Erythroblast (primary cell): ENCODE results near the gene PRG3.

Source experiments
- DNase-seq, 2 experiments: peaks; one replicate each; lab custom pipeline; 2025; lab: John Stamatoyannopoulos, UW
- GATA1 ChIP-seq: IDR thresholded peaks from 2 replicates; pipeline ENCODE4 v1.6.1; 2011; ENCODE audit warnings: low read depth, mild to moderate bottlenecking, control low read depth, low read length, moderate library complexity
- POLR2A ChIP-seq: IDR thresholded peaks from 2 replicates; pipeline ENCODE4 v1.6.1; 2011; ENCODE audit warnings: mild to moderate bottlenecking, low read length

Gene PRG3

GRCh38 chr11:57354699-57355098 lies 26.3 kb downstream of the PRG3 start:
- DNase-seq = no peak
- TF ChIP-seq GATA1 (no peak), POLR2A (no peak)

GRCh38 chr11:57353852-57354251 lies 27.1 kb downstream of the PRG3 start:
- DNase-seq = peak; percentile 31 to 47
- TF ChIP-seq POLR2A = no peak
- no peak for TF ChIP-seq GATA1

GRCh38 chr11:57353446-57353845 lies 27.5 kb downstream of the PRG3 start:
- TF ChIP-seq POLR2A (no peak), GATA1 (no peak)
- DNase-seq = no peak

- TF ChIP-seq GATA1 = no peak
- no peak for TF ChIP-seq POLR2A
- peak; percentile 54 to 72 for DNase-seq
Observed at GRCh38 chr11:57353036-57353435, 27.9 kb downstream of the PRG3 start.

- peak; percentile 69 to 83 for DNase-seq
- no peak for TF ChIP-seq GATA1
- no peak for TF ChIP-seq POLR2A
Observed at GRCh38 chr11:57349491-57350274, 31.3 kb downstream of the PRG3 start.

GRCh38 chr11:57348636-57349313 lies 32.2 kb downstream of the PRG3 start:
- no peak for TF ChIP-seq GATA1
- no peak for TF ChIP-seq POLR2A
- DNase-seq = no peak

- no peak for DNase-seq
- TF ChIP-seq POLR2A = no peak
- no peak for TF ChIP-seq GATA1
Observed at GRCh38 chr11:57348052-57348451, 32.9 kb downstream of the PRG3 start.

GRCh38 chr11:57347336-57347735 lies 33.6 kb downstream of the PRG3 start:
- TF ChIP-seq GATA1 (no peak), POLR2A (no peak)
- DNase-seq = no peak

GRCh38 chr11:57345555-57346211 lies 35.3 kb downstream of the PRG3 start:
- TF ChIP-seq POLR2A = no peak
- TF ChIP-seq GATA1 = no peak
- DNase-seq = peak; percentile 72 to 88

GRCh38 chr11:57344826-57345225 lies 36.1 kb downstream of the PRG3 start:
- no peak for DNase-seq
- TF ChIP-seq POLR2A (no peak), GATA1 (no peak)

- TF ChIP-seq POLR2A = no peak
- no peak for TF ChIP-seq GATA1
- DNase-seq = no peak
Observed at GRCh38 chr11:57343825-57344224, 37.1 kb downstream of the PRG3 start.

- DNase-seq = no peak
- TF ChIP-seq POLR2A = no peak
- TF ChIP-seq GATA1 = no peak
Observed at GRCh38 chr11:57342702-57343101, 38.2 kb downstream of the PRG3 start.

- DNase-seq = no peak
- TF ChIP-seq POLR2A = no peak
- no peak for TF ChIP-seq GATA1
Observed at GRCh38 chr11:57341250-57341808, 39.6 kb downstream of the PRG3 start.
